Activated naive CD4-positive, alpha-beta T cell treated with Interleukin-2 at 50 U/mL for 16 hours (primary cell): ENCODE results near the gene ZNF723.
"Not testable (repeated sequence)": the region's sequence is repeated elsewhere in the genome, so short reads cannot be mapped to it uniquely, and the experiment has no call there.

Experiments
- DNase-seq: peaks from one replicate; pipeline ENCODE4 v3.0.0-alpha.2; 2020

ZNF723 gene

DNA sequence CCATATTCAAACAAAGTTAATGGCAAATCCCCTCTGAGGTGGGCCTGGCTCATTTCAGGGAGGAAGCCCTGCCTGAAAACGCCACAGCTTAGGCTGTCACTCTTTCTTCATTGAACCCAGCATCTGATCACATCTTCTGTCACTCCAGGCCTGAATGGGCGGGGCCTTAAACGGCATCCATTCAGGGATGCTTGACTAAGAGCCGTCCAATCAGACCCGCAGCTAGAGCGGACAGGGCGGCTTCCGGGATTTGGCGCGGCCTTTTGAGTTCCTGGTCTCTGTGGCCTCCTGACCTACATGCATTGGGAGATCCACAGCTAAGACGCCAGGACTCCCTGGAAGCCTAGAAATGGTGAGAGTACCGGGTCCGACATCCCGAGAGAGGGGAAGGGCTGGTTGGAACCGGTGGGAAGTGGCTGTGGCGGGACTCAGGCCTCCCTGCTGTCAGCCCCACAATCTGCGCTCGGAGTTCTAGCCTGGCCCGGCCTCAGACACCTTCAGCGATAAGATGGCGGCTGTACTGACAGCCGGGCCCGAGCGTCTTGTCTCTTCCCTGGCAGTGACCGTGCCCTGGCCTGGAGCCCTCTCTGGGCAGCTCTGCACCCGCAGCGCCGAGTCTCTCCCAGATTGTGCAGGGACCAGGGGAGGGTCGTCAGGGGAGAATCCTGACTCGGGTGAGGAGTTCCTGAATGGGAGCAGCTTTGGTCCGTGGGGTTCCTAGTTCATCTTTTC lies at the start of gene ZNF723:
Gene ZNF723, plus strand, starts transcription at position 261 of the 732 bp plus-strand sequence. Its CDS starts 89 bp downstream, at position 350.
- DNase-seq, result no peak

GRCh38 chr19:22783651-22784410 lies 48.3 kb upstream of the ZNF723 start, which contains the start of gene ZNF99:
TSS of gene ZNF99 (minus strand) at chr19:22784151. CDS start at chr19:22784016, 135 bp downstream.
- no peak for DNase-seq

DNA sequence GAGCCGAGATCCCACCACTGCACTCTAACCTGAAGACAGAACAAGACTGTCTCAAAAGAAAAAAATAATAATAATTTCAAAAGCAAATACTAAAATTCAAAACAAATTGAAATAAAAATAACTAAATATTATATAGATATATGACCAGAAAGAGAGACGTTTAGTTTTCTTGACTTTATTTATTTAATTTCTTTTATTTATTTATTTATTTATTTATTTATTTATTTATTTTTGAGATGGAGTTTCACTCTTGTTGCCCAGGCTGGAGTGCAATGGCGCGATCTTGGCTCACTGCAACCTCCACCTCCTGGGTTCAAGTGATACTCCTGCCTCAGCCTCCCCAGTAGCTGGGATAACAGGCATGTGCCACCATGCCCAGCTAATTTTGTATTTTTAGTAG lies 39.2 kb upstream of the ZNF723 start:
- not testable (repeated sequence) for DNase-seq

- DNase-seq, result no peak
Observed at GRCh38 chr19:22797040-22797439, 35.1 kb upstream of the ZNF723 start.

DNA sequence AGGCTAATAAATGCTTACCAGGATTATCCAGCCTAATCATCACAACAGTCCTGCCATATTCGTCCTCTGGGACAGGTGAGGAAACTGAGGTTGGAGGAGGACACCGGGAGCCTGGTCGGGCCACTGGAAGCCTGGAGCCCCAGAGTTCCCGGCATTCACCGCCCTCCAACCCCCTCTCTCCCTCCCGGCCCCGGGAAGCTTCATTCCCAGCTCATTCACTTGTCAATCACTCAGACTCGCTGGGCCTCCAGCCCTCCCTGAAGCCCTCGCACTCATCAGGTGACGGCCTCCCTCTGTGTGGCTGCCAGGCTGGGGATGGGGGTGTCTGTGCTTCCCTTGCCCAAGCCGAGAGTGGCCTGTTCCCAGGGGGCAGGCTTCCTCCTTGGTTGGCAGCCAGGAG lies 25.7 kb upstream of the ZNF723 start:
- no peak for DNase-seq

DNA sequence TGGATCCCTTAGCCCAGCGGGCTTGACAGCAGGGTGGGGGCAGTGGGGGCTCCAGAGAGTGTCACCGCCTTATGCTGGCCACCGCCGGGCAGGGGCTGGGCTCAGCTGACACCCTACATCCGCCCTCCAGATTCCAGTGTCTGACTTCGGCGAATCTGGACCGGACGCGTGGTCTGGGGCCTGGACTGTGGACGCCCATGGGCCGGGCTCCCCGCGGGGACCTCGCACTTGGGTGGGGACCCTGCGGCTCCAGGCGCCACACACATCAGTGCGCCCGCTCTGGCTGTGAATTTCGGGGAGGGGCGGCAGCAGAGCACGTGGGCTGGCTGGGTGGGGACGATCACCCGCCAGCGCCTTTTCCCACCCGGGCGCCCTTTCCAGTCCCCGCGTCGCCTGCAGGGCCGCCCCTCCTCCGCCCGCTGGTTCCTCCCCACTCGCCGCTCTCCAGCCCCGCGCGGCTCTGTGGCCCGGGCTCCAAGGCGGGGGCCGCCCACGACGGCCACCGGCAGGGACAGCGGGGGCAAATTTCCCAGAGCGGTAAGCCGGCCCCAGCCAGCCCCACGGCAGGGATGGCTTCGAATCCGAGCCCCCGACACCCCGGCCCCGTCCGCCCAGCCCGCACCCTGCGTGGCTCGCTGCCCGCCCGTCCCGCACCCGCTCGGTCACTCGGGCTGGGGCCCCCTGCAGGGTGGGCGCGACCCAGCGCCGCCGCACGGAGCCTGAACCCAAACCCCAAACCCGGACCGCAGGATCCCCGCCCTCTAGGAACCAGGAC lies 24.8 kb upstream of the ZNF723 start:
- no peak for DNase-seq

GRCh38 chr19:22814124-22814523 lies 18.0 kb upstream of the ZNF723 start:
- no peak for DNase-seq

DNA sequence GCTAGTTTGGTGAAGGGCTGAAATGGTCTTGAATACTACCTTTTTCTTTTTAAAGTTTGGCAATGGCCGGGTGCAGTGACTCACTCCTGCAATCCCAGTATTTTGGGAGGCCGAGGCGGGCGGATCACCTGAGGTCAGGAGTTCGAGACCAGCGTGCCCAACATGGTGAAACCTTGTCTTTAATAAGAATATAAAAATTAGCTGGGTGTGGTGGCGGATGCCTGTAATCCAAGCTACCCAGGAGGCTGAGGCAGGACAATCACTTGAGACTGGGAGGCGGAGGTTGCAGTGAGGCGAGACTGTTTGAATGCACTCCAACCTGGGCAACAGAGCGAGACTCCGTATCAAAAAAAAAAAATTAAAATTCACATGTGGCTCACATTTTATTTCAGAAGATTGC lies 880 bp upstream of the ZNF723 start:
- DNase-seq, result no peak

GRCh38 chr19:22857713-22858320 lies 25.7 kb downstream of the ZNF723 start:
- DNase-seq, result not testable (repeated sequence)

DNA sequence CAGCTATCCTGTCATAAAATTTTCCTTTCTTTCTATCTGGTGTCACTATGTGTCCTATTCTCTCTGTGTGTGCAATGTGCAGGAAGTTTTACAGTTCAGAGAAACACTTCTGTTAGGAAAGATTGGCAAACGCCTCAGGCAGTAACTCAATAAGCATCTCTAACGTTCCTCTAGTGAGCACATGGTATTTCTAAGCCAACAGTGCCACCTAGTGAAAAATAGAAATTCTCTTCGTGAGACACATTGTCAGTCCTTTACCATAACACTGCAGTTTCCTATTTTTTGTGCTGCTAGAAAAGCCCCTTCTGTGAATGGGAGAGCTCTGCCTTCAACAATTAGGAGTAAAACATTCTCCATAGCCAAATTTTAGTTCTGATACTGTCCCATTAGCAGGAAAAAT lies 50.7 kb downstream of the ZNF723 start:
- no peak for DNase-seq

GRCh38 chr19:22893855-22894270 lies 61.8 kb downstream of the ZNF723 start:
- no peak for DNase-seq

GRCh38 chr19:22901431-22902130 lies 69.5 kb downstream of the ZNF723 start:
- DNase-seq, result no peak
